GM12878 (cell line): Measurements from ENCODE around the gene CASP4.

Source experiments
- CHD2 ChIP-seq: IDR thresholded peaks from 2 replicates; pipeline ENCODE4 v1.6.1; 2011; ENCODE audit warnings: low read depth, low read length, improper control_type of control experiment, borderline replicate concordance
- CHD4 ChIP-seq: fragments of 200-600 bp; sonication (generic); IDR thresholded peaks from 2 replicates; pipeline ENCODE4 v1.6.1; 2016; ENCODE audit warnings: mild to moderate bottlenecking
- CREB1 ChIP-seq: IDR thresholded peaks from 2 replicates; pipeline ENCODE4 v1.6.1; 2012; ENCODE audit warnings: low read depth, mild to moderate bottlenecking, inconsistent platforms
- CREM ChIP-seq: IDR thresholded peaks from 2 replicates; pipeline ENCODE4 v1.6.1; 2014; ENCODE audit warnings: antibody characterized with exemption, low read depth
- CTCF ChIP-seq, 3 experiments: IDR thresholded peaks in 2 of 3; conservative IDR thresholded peaks in 1 of 3; 2 replicates each; pipeline ENCODE4 v1.5.1; 2011; ENCODE audit warnings: low read depth in 3 of 3, low read length in 3 of 3, mild to moderate bottlenecking in 3 of 3, control low read depth in 2 of 3, moderate library complexity in 2 of 3, inconsistent platforms in 1 of 3, mixed read lengths in 1 of 3; ENCODE audit not compliant: control insufficient read depth in 2 of 3, insufficient read depth in 1 of 3; ENCODE audit errors: extremely low read depth in 1 of 3
- ELK1 ChIP-seq: IDR thresholded peaks from 2 replicates; pipeline ENCODE4 v1.6.1; 2012; ENCODE audit warnings: low read depth, low read length, improper control_type of control experiment
- EP300 ChIP-seq, 2 experiments: fragments of 150-350 bp in 1 of 2; IDR thresholded peaks; 2 replicates each; pipeline ENCODE4 v1.6.1; 2011 to 2012; ENCODE audit warnings: low read depth in 2 of 2, low read length in 2 of 2, borderline replicate concordance in 1 of 2, improper control_type of control experiment in 1 of 2, inconsistent platforms in 1 of 2; ENCODE audit not compliant: control insufficient read depth in 1 of 2
- ESRRA ChIP-seq: IDR thresholded peaks from 2 replicates; pipeline ENCODE4 v1.6.1; 2012; ENCODE audit warnings: mild to moderate bottlenecking, low read length, improper control_type of control experiment
- JUNB ChIP-seq: IDR thresholded peaks from 2 replicates; pipeline ENCODE4 v1.6.1; 2016; ENCODE audit warnings: antibody characterized with exemption, mild to moderate bottlenecking
- SUPT20H ChIP-seq: IDR thresholded peaks from 2 replicates; pipeline ENCODE4 v1.6.1; 2011; ENCODE audit warnings: low read depth, mild to moderate bottlenecking, low read length, moderate library complexity, borderline replicate concordance; ENCODE audit not compliant: control insufficient read depth
- TAF1 ChIP-seq: IDR thresholded peaks from 2 replicates; pipeline ENCODE4 v1.6.1; 2011; ENCODE audit warnings: mild to moderate bottlenecking, low read depth, low read length, borderline replicate concordance
- ZBTB33 ChIP-seq: fragments of 450-650 bp; IDR thresholded peaks from 2 replicates; pipeline ENCODE4 v1.6.1; 2017; ENCODE audit warnings: mild to moderate bottlenecking
- ZNF207 ChIP-seq: fragments of 450-650 bp; IDR thresholded peaks from 2 replicates; pipeline ENCODE4 v1.6.1; 2014; ENCODE audit warnings: antibody characterized with exemption, mild to moderate bottlenecking, borderline replicate concordance
- ZNF274 ChIP-seq: IDR thresholded peaks from one replicate; pipeline ENCODE4 v1.8.0; 2011; ENCODE audit not compliant: insufficient read length, insufficient read depth

- TF ChIP-seq CREM (no peak), TAF1 (no peak), JUNB (no peak), CREB1 (no peak), CTCF (IDR thresholded peaks at IDR 0.05 in 2 of 3, conservative IDR thresholded peaks at IDR 0.05 in 1 of 3; ENCODE audit: control insufficient read depth in 2 of 3, extremely low read depth in 1 of 3, insufficient read depth in 1 of 3, low read depth in 3 of 3, low read length in 3 of 3) (no peak), ELK1 (no peak), SUPT20H (no peak), ZBTB33 (no peak), CHD2 (no peak), CHD4 (no peak), EP300 (IDR thresholded peaks at IDR 0.05; ENCODE audit: borderline replicate concordance in 1 of 2, control insufficient read depth in 1 of 2, low read depth in 2 of 2, low read length in 2 of 2) (no peak), ZNF274 (no peak), ZNF207 (no peak), ESRRA (no peak)
Measured at GRCh38 chr11:104917271-104918112, 50.9 kb downstream of the CASP4 start.
